SKM-1 (cell line): ENCODE measurements around the gene TLR8.
"Not testable (repeated sequence)": the region's sequence is repeated elsewhere in the genome, so short reads cannot be mapped to it uniquely, and the experiment has no call there.

Experiments
- DNase-seq: peaks from one replicate; lab custom pipeline; 2025; ENCODE audit not compliant: unreplicated experiment; lab: John Stamatoyannopoulos, UW

The TLR8 gene

DNA sequence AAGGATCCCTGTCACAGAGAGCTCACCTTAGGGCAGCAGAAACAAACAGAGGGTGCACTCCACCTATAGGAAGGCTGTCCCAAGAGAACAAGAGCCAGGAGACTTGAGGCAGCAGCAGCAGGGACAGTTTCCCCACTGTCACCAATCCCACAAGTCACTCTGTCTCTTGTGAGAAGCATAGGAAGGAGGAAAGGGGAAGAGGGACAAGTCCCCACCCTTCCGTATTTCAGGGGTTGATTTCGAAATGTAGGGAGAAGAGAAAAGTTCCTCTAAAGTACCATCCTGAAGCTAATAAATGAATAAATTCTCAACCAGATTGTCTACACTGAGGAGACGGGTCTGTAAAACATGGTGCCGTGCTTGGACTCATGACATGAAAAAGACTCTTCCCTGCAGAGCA, 9.5 kb upstream of the TLR8 start:
- no peak for DNase-seq

DNA sequence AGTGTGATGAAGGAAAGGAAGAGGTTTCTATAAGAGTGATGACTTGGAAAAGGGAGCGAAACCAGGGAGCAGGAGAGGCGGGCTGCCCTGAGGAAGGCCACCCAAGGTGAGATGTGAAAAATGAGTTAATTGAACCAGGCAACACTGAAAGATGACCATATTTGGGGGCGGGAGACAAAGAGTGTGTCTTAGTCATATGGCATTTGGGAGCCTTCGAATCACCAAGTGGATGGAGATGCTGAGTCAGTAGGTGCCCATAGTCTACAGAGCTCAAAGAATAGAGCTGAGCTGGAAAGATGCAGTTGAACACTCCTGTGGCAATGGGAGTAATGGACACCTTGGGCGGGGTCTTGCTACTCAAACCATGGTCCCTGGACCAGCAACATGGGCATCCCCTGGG, 8.3 kb upstream of the TLR8 start:
- no peak for DNase-seq

DNA sequence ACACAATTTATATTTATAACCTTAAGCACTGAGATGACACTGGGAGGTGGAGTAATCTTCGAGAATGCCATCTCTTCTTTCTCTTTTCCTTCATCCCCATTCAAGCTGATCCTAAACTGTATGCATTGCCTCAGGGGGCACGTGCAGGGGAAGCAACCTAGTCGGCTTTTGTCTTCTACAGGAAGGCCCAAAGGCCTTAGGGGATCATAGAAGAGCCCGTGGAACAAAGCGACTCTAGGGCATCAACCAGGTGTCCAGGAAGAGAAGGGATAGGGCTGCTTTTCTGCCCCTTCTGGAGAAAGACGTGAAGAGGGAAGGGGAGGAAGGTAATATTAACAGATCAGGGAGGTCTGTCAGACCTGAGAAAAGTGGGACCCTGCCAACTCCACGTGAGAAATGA, 6.9 kb upstream of the TLR8 start:
- DNase-seq, result no peak

DNA sequence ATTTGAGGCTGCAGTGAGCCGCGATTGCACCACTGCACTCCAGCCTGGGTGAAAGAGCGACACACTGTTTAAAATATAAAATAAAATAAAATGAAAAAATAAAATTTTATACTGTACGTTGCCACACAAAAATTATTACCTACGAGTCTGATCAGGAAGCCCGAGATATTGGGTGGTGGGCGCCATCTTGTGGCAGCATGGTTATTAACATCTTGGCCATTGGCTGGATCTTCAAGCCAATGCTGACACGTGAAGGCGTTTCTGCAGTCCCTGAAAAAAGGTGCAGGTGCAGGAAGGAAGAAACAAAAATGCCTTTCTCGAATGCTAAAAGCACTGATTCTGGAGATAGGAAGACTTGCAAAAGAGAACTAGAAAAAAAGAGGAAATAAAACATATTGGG, 4.9 kb upstream of the TLR8 start:
- no peak for DNase-seq

DNA sequence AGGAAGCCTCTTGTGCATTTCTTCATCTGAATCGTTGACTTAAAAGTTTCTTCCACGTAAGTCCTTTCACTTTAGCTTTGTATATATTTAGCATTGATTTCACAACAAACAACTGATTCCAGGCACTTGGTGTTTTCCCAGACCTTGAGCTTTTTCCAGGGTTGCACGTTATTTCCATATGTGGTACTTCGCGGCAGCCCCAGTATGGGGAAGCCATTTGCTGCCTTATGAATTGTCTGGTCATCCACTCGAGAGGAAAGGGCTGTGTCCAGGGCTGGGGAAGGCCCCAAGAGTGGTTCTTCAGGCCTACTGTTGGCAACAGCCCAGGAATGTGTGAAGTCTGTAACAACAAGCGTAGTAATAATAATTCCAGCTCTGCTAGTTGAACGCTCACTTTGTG, 2.8 kb upstream of the TLR8 start:
- DNase-seq, result no peak

- no peak for DNase-seq
Measured at GRCh38 chrX:12910423-12911121, 4.2 kb downstream of the TLR8 start.

DNA sequence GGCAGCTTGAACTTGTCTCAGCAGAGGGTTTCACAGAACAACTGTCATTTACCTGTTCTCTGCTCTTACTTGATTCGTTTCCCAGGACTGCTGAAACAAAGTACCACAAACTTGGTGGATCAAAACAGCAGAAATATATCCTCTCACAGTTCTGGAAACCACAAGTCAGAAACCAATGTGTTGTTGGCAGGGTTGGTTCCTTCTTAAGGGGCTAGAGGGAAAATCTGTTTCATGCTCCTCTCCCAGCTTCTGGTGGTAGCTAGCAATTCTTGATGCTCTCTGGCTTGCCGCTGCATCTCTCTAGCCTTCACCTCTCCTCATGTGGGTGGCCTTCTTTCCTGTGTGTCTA, 4.7 kb downstream of the TLR8 start:
- DNase-seq, result no peak

DNA sequence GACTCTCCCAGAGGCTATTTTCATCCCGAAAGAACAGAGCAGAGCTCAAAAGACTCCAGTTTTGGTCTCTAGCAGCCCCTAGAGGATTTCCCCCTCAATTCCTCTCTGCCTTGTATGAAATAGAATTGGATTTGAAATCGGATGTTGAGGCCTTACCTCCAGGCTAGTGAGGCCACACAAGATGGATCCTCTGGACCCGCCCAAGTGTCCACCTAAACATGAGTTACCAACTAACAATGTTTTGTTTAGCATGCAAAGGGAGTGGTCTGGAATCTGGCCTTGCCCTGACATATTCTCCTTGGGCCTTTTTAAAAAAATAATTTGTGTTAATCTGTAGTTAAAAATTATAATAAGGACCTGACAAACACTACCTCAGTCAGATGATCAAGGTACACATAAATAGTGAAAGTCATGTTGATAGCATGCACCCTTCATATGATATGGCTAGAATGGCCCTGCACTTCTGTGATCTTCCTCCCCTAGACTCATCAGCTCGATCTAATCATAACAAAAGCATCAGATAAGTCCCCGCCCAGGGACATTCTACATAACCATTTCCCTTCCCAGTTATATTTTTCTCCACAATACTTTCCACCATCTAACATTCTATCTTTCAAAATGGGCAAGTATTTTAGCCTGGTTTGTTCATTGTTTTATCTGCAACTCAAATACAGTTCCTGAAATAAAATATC, 6.5 kb downstream of the TLR8 start:
- DNase-seq, result no peak

- no peak for DNase-seq
Measured at GRCh38 chrX:12917753-12918152, 11.3 kb downstream of the TLR8 start.

DNA sequence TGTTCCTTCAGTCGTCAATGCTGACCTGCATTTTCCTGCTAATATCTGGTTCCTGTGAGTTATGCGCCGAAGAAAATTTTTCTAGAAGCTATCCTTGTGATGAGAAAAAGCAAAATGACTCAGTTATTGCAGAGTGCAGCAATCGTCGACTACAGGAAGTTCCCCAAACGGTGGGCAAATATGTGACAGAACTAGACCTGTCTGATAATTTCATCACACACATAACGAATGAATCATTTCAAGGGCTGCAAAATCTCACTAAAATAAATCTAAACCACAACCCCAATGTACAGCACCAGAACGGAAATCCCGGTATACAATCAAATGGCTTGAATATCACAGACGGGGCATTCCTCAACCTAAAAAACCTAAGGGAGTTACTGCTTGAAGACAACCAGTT, 12.6 kb downstream of the TLR8 start:
- DNase-seq, result no peak

DNA sequence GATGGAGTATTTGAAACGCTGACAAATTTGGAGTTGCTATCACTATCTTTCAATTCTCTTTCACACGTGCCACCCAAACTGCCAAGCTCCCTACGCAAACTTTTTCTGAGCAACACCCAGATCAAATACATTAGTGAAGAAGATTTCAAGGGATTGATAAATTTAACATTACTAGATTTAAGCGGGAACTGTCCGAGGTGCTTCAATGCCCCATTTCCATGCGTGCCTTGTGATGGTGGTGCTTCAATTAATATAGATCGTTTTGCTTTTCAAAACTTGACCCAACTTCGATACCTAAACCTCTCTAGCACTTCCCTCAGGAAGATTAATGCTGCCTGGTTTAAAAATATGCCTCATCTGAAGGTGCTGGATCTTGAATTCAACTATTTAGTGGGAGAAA, 13.2 kb downstream of the TLR8 start:
- no peak for DNase-seq

- DNase-seq, result no peak
Measured at GRCh38 chrX:12920990-12921389, 14.6 kb downstream of the TLR8 start.

DNA sequence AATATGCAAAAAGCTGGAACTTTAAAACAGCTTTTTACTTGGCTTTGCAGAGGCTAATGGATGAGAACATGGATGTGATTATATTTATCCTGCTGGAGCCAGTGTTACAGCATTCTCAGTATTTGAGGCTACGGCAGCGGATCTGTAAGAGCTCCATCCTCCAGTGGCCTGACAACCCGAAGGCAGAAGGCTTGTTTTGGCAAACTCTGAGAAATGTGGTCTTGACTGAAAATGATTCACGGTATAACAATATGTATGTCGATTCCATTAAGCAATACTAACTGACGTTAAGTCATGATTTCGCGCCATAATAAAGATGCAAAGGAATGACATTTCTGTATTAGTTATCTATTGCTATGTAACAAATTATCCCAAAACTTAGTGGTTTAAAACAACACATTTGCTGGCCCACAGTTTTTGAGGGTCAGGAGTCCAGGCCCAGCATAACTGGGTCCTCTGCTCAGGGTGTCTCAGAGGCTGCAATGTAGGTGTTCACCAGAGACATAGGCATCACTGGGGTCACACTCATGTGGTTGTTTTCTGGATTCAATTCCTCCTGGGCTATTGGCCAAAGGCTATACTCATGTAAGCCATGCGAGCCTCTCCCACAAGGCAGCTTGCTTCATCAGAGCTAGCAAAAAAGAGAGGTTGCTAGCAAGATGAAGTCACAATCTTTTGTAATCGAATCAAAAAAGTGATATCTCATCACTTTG, 15.6 kb downstream of the TLR8 start:
- DNase-seq, result no peak

- no peak for DNase-seq
Measured at GRCh38 chrX:12922599-12922919, 16.1 kb downstream of the TLR8 start.

GRCh38 chrX:12929701-12930100, 23.3 kb downstream of the TLR8 start:
- DNase-seq, result no peak

GRCh38 chrX:12930150-12930549, 23.7 kb downstream of the TLR8 start:
- no peak for DNase-seq

DNA sequence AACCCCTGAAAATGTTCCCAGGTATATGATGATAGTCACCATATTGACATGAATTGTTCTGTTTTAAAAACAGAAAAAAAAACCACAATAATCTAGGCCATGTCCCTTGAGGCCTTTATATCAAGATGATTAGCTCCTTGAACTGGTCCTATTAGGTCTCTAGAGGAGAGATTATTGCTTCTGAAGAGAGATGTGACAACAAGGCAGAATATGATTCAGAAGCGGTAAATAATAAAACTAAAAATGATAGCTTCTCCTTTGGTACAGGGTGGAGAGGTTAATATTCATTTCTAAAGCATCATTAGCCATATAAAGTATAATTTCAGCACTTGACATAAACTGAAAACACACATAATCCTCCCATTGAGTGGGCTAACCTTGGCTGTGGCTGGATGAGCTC, 25.8 kb downstream of the TLR8 start:
- no peak for DNase-seq

DNA sequence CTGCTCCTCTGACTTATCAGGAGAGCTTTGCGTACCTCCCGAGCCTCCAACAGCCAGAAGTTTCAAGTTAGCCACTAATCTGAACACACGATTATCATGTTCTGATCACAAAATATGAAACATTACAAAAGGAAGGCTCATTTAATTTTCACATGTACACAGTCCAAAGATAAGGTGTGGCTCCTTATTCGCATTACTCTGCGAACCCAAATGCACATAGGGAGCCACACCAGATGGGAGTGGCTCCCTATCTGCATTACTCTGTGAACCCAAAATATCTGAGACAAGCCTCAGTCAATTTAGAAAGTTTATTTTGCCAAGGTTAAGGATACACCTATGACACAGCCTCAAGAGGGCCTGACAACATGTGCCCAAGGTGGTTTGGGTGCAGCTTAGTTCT, 28.4 kb downstream of the TLR8 start:
- DNase-seq, result no peak

DNA sequence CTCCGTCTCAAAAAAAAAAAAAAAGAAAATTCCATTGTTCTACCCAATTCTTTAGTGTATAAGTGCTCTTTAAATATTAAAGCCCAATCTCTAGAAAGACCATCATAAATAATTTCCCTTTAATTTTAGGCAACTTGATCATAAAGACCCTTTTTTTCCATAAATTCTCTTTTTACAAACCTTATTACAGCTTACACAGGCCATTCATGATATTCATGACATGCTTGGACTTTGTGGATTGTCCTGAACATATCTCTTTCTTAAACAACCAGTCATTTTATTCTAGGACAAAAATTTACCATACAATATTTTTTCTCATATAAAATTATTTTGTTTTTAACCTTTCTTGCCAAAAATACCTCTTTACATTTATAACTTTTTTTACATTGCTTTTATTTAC, 30.5 kb downstream of the TLR8 start:
- DNase-seq, result no peak

DNA sequence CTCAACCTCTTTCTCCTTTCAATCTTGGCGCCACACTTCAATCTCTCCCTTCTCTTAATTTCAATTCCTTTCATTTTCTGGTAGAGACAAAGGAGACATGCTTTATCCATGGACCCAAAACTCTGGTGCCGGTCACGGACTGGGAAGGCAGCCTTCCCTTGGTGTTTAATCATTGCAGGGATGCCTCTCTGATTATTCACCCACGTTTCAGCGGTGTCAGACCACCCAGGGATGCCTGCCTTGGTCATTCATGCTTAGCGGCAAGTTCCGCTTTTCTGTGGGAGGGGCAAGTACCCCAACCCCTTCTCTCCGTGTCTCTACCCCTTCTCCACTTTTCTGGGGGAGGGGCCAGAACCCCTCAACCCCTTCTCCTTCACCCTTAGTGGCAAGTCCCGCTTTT, 34.1 kb downstream of the TLR8 start:
- not testable (repeated sequence) for DNase-seq

DNA sequence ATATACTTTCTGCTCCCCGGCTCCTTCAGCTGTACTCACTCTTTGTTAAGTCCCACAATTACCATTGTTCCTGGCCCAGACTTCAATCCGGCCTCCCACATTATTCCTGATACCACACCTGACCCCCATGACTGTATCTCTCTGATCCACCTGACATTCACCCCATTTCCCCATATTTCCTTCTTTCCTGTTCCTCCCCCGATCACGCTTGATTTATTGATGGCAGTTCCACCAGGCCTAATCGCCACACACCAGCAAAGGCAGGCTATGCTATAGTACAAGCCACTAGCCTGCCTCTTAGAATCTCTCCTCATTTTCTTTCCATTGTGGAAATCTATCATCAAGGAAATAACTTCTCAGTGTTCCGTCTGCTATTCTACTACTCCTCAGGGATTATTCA, 37.2 kb downstream of the TLR8 start:
- DNase-seq, result not testable (repeated sequence)

GRCh38 chrX:12944452-12944851, 38.0 kb downstream of the TLR8 start:
- DNase-seq, result not testable (repeated sequence)

DNA sequence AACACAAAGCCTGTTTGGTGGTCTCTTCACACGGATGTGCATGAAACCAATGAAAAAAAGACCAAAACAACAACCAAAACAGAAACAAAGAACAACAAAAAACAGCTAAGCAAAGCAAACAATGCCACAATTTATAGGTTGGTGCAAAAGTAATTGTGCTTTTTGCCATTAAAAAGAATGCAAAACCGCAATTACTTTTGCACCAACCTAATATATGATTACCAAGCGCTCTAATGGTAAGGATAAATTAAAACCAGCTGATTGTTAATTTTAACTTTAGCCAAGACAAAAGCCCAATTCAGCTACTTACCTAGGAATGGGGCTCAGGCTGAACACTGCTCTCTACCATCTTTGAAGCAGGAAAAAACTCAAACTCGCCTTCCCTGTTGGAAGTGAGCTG, 39.1 kb downstream of the TLR8 start:
- DNase-seq, result no peak
